GM19035 (cell line): ENCODE measurements around the gene DENND1C.

Experiments
- ATAC-seq: cut with Tn5 transposase; IDR thresholded peaks from one replicate; pipeline ENCODE4 v1.9.1; 2021; ENCODE audit not compliant: unreplicated experiment

Gene DENND1C

GRCh38 chr19:6425732-6426620, 55.6 kb downstream of the DENND1C start:
- ATAC-seq, result no peak

- ATAC-seq, result peak; percentile 89
These were observed 56.5 kb downstream of the DENND1C start for GRCh38 chr19:6424939-6425731.

DNA sequence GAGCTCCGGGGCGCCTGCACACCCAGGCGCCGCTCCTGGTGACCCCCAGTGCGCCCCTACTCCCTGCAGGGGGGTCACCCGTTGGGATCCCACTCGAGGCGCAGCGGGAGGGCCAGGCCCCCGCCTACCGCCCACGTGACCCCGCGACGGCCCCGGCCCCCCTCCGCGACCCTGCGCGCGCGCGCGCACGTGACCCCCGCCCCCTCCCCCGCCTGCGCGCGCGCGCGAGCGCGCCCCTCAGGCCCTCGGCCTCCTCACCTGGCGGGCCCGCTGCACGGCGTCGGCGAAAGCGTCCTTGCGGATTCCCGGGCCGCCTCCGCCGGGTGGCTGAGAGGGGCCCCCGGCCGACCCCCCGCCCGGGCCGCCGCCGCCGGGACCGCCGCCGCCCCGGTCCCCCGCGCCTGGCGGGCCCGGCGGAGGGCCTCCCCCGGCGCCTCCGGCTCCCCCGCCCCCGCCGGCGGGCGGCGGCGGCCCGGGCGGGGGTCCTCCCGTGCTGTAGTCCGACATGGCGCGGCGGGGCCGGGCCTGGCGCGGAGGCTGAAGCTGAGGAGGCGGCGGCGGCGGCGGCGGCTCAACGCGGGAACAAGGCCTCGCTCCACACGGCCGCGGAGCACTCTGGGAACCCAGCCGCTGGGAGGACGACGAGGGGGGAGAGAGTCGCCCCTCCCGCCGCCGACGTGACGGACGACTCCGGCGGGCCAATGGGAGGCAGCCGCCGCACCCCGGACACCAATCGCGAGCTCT, 57.2 kb downstream of the DENND1C start, which contains the start of gene KHSRP:
Gene KHSRP, minus strand, starts transcription at position 617 of the 744 bp plus-strand sequence. Its CDS starts 110 bp downstream, at position 507.
- ATAC-seq, result no peak

GRCh38 chr19:6423499-6424194, 57.9 kb downstream of the DENND1C start:
- ATAC-seq, result no peak

GRCh38 chr19:6421075-6422014, 60.2 kb downstream of the DENND1C start:
- no peak for ATAC-seq

DNA sequence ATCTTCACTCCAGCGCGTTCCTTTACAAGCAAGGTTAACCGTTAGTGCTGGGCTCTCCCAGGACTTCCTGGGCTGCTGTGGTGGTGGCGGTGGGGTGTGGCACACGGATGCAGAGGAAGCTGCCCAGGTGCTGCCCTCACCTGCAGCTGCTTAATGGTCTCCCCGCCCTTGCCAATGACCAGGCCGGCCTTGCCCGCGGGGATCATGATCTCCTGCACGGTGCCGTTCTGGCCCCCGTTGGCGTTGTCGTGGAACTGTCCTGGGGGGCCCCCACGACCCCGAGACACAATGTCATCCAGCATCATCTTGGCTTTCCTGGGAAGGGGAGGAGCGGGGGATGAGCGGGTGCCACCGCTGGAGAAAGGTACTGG, 63.0 kb downstream of the DENND1C start:
- no peak for ATAC-seq

GRCh38 chr19:6417713-6418561, 63.6 kb downstream of the DENND1C start:
- ATAC-seq, result no peak
